GM12864 (cell line): ENCODE data around the gene MED9.

ENCODE experiments used
- DNase-seq: peaks from one replicate; pipeline ENCODE4 v3.0.0-alpha.2; 2011; ENCODE audit warnings: low read depth
- H3K4me3 ChIP-seq: 2 replicates; pipeline ENCODE4 v1.5.1; 2011; ENCODE audit warnings: mild to moderate bottlenecking, low read depth, low read length, control low read depth
- CTCF ChIP-seq: IDR thresholded peaks from 2 replicates; pipeline ENCODE4 v1.5.1; 2011; ENCODE audit warnings: low read depth, mild to moderate bottlenecking, moderate library complexity, low read length, control low read depth, inconsistent platforms; ENCODE audit errors: missing control alignments

Gene MED9

GRCh38 chr17:17528696-17529652 lies 52.2 kb downstream of the MED9 start:
- DNase-seq: no peak
- no peak overlapping the region for H3K4me3 ChIP-seq
- no peak for TF ChIP-seq CTCF

GRCh38 chr17:17531156-17531555 lies 54.4 kb downstream of the MED9 start:
- H3K4me3 ChIP-seq: no peak overlapping the region
- no peak for DNase-seq

GRCh38 chr17:17532991-17533390 lies 56.2 kb downstream of the MED9 start:
- TF ChIP-seq CTCF: no peak
- no peak overlapping the region for H3K4me3 ChIP-seq
- no peak for DNase-seq

More at GRCh38 chr17:17531156-17531555, 54.4 kb downstream of the MED9 start:
- no peak for TF ChIP-seq CTCF

GRCh38 chr17:17533901-17534441 lies 57.2 kb downstream of the MED9 start:
- no peak for DNase-seq
- H3K4me3 ChIP-seq: no peak overlapping the region
- no peak for TF ChIP-seq CTCF

- no peak overlapping the region for H3K4me3 ChIP-seq
- DNase-seq: no peak
- TF ChIP-seq CTCF: no peak
These were observed 59.2 kb downstream of the MED9 start for GRCh38 chr17:17535957-17536356.

- no peak overlapping the region for H3K4me3 ChIP-seq
- TF ChIP-seq CTCF: no peak
- DNase-seq: no peak
These were observed 59.9 kb downstream of the MED9 start for GRCh38 chr17:17536702-17537101.
